Breast epithelium (tissue), 3 donors: ENCODE data around the gene LOC101059915.
"Not testable (repeated sequence)": the region's sequence is repeated elsewhere in the genome, so short reads cannot be mapped to it uniquely, and the experiment has no call there.

Experiments
- CTCF ChIP-seq, 3 donors: fragments of 450-650 bp; IDR thresholded peaks; one replicate each; pipeline ENCODE4 v1.5.1; 2016 to 2017; ENCODE audit warnings: antibody characterized with exemption in 3 of 3, mild to moderate bottlenecking in 3 of 3, moderate library complexity in 3 of 3
- POLR2A ChIP-seq: fragments of 450-650 bp; IDR thresholded peaks from one replicate; pipeline ENCODE4 v1.6.1; 2016; ENCODE audit warnings: antibody characterized with exemption, mild to moderate bottlenecking, moderate library complexity
- POLR2AphosphoS5 ChIP-seq, 3 donors: sonication (generic); formaldehyde crosslinking; IDR thresholded peaks; one replicate each; pipeline ENCODE4 v1.6.1; 2017; ENCODE audit warnings: antibody characterized with exemption in 3 of 3

GRCh38 chrX:71719195-71719594, 51.8 kb downstream of the LOC101059915 start:
- TF ChIP-seq CTCF (IDR thresholded peaks at IDR 0.05); POLR2A; POLR2AphosphoS5 (IDR thresholded peaks at IDR 0.05): not testable (repeated sequence)
